Activated CD8-positive, alpha-beta memory T cell treated with anti-CD3 and anti-CD28 coated beads, Interleukin-2, amount 50 U/mL, for 24 hours (primary cell): Measurements from ENCODE around the gene PHKG1.
"Not testable (repeated sequence)": the region's sequence is repeated elsewhere in the genome, so short reads cannot be mapped to it uniquely, and the experiment has no call there.

Experiments
- DNase-seq: peaks from one replicate; pipeline ENCODE4 v3.0.0-alpha.2; 2020; ENCODE audit errors: extremely low read depth

PHKG1 gene

DNA sequence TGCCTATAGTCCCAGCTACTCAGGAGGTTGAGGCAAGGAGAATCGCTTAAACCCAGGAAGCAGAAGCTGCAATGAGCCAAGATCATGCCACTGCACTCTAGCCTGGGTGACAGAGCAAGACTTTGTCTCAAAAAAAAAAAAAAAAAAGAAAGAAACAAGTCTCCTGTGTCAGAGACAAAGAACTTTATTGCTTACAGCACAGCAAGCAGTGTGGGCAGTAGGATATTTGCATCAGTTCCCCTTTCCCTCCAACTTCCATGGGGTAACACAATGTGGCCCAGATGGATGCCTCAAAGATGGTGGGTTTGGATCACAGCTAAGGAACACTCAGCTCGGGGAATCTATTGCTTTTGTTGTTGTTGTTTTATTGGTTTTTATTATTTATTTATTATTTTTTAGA, 47.0 kb downstream of the PHKG1 start:
- not testable (repeated sequence) for DNase-seq

DNA sequence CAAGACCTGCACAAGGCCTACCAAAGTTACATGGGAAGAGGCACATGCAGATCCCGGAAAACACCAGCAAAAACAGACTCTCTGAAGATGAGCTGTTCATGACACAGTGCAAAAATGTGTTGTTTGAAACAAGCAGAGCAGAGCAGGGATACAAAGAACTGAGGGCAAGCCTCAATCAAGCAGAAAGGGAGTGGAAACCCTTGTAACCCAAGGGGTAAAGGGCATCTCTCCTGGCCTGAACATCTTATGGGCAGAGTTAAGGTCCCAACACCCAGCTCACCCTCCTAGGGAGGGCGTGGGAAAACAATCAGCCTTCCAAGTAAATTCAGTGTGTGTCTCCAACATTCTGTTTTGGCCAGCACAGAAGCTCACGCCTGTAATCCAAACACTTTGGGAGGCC, 52.0 kb downstream of the PHKG1 start:
- DNase-seq = no peak

DNA sequence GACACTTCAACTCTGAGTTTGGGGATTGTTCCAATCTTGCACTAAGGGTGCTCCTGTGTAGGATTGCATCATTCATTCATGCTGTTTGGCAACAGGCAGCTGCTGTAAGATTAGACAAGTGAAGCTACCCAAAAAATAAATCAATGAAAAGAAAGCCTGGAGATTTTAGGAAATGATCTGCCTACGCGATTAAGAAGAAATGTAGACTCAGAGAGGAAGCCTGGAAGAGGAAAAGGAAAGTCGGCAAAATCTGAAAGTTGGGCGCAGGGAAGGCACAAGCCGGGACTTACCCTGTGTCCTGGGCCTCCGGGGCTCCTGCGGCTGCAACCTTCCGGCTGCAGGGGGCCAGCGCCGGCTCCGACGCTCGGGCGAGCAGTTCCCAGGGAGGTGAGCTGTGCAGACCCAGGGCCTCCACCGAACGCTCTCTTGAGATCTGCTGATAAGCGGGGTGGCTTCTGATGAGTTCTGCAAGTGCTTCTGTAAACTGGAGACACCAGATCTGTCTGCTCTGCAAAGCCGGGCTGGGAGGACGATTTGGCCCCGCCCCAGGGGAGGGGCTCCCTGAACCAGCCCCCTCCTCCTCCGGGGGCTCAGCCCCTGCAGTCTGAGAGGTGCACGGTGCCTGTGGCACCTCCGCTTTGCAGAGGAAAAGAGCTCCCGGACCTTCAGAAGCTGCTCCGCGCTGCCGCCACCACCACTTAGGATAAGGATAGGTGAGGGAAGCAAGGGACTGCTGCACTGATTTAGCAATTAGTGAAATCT, 58.9 kb downstream of the PHKG1 start:
- no peak for DNase-seq

DNA sequence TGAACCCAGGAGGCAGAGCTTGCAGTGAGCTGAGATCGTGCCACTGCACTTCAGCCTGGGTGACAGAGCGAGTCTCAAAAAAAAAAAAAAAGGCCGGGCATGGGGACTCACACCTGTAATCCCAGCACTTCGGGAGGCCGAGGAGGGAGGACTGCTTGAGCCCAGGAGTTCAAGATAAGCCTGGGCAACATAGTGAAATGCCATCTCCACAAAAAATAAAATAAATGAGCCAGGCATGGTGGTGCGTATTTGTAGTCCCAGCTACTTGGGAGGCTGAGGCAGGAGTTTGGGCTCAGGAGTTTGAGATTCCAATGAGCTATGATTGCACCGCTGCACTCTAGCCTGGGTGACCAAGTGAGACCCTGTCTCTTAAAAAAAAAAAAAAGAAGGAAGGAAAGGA, 60.2 kb downstream of the PHKG1 start:
- not testable (repeated sequence) for DNase-seq

DNA sequence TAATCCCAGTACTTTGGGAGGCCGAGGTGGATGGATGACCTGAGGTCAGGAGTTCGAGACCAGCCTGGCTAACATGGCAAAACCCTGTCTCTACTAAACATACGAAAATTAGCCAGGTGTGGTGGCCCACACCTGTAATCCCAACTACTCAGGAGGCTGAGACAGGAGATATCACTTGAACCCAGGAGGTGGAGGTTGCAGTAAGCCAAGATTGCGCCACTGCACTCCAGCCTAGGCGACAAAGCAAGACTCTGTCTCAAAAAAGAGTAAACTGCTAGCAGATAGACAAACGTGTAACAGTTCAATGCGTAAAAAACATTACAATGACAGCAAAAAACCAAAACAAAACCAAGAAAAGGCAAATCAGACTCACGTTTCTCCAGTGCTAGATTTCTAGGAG, 61.2 kb downstream of the PHKG1 start:
- DNase-seq = not testable (repeated sequence)

DNA sequence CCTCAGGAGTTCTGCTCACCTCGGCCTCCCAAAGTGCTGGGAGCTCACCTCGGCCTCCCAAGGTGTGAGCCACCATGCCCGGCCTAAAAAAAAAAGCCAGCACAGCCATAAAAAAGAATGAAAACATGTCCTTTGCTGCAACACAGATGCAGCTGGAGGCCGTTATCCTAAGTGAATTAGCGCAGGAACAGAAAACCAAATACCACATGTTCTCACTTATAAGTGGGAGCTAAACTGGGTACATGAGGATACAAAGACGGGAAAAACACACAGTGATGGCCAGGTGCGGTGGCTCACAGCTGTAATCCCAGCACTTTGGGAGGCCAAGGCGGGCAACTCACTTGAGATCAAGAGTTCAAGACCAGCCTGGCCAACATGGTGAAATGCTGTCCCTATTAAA, 62.4 kb downstream of the PHKG1 start:
- no peak for DNase-seq
